Stimulated activated CD8-positive, alpha-beta memory T cell treated with anti-CD3 and anti-CD28 coated beads, Interleukin-4, amount 100 ng/mL, for 4 hours (primary cell): ENCODE data around the gene KIF26A.

Experiments
- DNase-seq, 2 donors: peaks; one replicate each; pipeline ENCODE4 v3.0.0-alpha.2; 2020; ENCODE audit warnings: low read depth in 2 of 2, low spot score in 1 of 2

The KIF26A gene

DNA sequence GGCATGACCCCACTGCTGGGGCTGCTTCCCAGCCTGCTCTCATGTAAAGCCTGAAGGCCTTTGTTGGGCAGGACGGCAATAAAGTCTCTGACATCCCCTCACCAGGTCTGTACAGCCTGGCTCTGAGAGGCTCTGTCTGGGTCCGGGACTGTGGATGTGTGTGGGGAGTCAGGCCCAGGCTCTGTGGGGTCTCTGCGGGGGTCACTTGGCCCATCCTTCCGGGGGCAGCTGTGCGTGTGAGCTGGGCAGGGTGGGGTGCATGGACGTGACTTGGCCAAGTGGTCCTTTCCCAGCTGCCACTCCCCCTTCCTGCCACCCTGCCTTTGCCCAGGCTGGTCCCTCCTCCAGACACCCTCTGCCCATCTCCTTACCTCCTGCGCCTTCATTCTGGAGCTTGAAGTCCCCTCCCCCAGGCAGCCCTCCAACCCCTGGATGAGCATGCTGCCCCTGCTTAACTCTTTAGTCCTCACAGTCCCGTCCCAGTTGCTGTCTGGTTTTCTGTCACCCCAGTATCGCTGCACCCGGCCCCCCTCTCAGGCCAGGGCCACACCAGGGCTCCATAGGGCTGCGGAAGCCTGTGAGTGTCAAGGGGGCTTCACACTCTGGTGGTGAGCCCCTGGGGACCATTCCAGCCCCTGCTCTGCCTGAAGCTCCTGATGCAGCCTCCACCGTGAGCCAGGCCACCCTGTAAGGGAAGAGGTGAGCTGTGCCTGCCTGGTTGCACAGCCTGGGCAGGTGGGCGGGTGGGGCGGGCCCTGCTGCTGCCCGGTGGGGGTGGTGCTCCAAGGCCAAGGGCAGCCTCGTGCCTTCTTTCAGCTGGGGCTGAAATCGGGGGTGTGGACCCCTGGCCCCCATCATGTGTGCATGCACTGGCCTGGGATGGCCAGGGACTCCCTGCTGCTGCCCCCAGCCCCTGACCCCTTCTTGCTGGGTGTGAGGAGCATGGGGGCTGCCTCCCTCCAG is 25.5 kb upstream of the KIF26A start:
- DNase-seq: no peak

DNA sequence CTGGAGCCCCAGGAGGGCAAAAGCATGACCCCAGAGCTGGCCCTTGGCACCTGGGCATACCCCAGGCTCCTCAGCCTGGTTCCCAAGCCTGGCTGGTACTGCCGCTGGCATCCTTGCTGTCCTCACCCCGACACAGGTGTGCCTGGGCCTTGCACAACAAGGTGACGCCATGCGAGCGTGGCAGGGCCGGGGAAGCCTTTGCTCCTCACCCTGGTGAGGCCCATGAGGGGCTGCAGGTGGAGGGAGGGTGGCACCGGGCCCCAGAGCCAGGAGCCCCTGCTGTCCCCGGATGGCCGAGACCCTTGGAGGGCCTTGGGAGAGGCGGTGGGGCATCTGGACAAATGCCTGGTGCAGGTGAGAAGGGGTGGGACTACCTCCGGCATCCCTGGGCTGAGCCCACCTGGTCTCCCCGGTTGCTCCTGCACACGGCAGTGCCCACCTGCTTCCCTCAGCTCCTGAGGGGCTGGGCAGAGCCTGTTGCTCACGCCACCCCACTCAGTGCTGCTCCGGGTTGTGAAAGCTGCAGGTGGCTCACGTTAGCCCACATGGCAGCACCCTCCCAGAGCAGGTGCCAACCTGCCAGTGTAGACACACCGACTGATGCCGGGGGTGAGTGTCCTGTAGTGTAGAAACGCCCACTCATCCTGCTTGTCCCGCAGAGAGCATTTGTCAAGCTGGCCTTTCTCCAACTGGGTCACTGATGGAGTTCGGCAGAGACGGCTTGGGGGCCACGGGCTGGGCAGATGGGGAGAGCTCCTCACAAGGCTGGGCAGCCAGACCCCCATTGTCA is 24.6 kb upstream of the KIF26A start:
- DNase-seq: no peak

DNA sequence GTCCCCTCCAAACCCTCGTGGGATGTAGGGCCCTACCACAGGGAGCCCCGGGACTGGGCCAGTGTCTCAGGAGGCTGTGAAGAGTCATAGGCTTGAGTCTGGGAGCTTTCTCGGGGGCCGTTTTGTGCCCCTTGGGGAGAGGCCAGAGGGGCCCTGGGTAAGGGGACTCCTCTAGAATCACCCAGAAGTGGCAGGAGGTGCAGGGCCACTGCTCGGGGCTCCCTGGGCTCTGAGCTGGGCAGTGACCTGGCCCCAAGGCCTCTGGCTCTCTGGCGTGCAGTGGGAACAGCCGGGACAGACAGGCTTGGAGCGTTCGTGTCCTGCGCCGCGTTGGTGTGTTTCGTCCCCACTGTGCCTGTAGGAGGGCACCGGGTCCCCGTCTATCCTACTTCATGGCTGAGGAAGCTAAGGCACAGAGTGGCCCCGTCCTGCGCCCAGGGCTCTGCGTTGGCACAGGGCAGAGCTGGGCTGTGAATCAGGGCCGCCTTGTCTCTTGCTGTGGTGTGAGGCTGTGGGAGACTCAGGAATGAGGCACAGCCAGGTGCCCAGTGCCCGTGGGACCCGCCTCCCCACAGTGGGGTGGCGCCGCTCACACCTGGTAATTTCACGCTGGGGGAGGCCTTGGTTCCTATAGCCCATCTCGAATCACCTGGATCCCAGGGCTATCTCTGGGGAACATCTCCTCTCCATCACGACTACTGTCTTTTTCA is 23.8 kb upstream of the KIF26A start:
- DNase-seq: no peak

DNA sequence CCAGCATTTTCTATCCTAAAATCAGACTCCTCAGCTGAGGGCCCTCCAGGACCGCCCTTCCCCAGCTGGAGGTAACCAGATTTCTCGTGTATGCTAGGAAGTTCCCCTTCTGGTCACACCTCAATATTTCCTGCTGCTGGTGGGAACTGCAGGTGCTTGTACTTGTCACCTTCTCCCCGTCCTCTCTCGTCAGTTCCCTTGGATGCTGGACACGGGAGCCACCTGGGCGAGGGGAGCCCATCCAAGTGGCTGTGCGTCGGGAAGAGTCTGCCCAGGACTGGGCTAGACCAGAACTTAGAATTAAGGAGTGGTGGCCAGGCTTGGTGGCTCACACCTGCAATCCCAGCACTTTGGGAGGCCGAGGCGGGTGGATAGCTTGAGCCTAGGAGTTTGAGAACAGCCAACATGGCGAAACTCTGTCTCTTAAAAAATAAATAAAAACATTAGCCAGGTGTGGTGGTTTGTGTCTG is 23.2 kb upstream of the KIF26A start:
- no peak for DNase-seq

DNA sequence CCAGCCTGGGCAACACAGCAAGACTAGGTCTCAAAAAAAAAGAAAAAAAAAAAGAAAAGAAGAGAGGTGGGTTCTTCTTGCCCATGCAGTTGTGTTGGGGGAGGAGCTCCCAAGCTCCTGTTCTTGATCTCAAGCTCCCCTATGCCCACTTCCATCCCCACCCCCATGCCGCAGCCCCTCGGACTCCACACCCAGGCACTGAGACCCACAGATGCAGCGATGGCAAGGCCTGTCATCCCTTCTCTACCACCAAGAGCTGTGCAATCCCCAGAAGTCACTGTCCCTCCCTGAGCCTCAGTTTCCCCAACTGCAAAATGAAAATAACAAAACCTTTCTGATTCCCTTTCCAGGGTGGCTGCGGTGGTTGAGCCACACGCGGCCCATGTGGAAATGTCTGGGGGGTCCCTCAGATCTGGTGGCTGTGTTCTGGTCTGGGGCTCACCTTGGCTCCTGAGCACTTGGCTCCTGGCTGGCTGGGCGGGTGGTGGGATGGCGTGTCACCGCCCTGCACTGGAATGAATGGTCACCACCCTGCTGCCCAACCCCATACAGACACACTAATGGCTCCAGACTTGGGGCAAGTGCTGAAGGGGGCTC is 22.6 kb upstream of the KIF26A start:
- no peak for DNase-seq

DNA sequence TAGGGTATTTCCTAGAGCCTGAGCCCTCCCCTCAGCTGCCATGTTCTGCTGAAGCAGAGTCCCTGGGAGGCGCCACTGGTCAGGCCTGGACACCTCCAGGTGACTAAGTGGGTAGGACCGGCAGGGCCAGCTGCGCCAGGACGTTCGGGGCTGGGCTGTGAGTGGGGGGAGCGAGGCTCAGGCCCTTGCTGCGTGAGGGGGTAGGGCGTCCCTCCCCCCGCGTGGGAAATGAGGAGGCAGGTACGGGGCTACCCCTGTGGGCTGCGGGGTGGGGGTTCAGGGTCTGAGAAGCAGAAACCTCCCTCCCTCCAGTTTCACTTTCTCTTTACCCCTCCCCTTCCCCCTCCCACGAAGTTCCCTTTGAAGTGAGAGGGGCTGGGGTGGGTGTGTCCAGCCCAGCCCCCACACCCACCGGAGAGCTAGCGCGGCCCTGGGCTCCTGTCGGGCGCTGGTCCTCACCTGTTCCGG is 22.1 kb upstream of the KIF26A start:
- no peak for DNase-seq

DNA sequence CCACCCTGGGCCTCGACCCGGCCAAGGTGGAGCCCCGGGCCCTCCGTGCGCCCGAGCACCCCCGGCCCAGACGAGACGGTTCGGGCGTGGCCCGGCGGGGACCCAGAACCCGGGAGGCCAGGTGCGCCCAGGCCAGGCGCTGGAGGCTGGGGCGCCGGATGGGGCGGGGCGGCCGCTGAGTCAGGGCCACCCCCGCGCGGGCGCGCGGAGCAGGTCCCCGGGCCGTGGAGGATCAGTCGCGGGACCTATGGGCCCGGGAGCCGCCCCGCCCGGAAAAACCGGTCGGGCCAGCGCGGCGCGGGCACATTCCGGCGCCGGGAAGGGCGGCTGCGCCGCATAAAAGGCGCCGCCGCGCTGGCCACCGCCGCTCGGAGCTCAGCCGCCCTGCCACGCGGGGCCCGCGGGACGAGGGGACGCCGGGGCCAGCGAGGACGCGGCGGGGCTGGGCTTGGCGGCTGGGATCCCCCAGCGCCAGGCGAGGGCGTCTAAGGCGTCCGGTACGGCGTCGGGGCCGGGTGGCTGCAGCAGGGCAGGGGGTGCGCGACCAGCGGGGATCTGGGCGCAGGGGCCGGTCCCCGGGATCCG is 21.5 kb upstream of the KIF26A start:
- DNase-seq: no peak

DNA sequence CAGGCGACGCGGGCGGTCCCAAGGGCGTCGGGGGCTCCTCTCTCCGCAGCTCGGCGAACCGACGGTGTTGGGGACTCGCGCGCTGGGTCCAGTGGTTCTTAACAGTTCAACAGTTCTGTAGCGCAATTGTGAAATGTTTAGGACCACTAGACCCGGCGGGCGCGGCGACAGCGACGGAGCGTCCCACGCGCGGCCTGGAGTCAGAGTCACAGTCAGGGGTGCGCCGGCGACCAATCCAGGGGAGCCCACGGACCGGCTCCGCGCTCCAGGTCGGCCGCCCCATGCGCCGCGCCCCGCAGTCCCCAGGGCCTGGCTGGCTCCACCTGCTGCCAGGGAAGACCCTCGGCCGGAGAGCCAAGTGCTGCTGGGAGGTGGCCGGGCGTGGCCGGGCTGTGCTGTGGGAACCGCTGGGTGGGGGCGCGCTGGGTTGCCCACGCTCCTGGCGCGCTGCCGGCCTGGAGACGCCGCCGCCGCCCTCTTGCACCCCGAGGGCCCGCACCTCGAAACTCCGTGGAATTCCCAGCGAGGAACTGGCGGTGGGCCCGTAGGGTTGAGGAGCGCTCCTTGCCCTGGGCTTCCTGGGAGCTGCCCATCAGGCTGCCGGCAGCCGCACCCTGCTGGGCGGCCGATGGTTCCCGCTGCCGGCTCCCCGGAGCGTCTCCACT is 20.9 kb upstream of the KIF26A start:
- DNase-seq: no peak

DNA sequence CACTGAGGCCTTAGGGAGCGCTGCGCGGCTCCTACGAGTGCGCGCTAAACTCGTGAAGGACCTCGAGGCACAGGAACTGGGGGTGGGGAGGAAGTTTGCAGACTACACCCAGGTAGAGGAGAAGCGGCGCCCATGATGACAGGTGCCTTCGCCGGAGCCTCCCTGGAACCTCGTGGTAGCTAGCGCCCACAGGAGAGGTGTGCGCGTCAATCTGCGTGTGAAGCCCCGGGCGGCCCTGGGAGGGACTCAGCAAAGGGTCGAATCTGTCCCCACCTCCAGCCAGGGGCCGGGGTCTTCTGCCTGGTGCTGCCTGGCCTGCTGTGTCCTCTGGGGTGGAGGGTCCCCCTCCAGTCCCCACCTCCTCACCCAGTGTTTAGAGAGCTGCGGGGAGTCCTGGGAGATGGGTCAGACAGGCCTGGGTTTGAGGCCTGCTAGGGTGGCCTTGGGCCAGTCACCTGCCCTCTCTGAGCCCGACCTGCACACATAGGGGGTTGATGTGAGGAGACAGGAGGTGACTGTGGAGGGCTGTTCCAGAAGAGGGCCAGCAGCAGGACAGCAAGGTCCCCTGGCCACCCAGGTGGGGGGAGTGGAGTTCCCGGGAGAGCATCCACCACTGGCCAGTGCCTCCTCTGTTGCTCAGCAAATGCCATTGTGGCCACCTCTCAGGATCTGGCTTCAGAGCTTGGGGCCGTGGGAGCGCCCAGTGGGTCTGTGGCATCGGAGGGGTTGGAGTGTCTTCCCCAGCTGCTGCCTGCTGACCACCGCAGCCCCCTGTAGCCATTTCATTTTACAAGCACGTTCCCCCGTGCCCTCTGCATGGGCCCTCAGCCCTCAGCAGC is 20.2 kb upstream of the KIF26A start:
- no peak for DNase-seq

DNA sequence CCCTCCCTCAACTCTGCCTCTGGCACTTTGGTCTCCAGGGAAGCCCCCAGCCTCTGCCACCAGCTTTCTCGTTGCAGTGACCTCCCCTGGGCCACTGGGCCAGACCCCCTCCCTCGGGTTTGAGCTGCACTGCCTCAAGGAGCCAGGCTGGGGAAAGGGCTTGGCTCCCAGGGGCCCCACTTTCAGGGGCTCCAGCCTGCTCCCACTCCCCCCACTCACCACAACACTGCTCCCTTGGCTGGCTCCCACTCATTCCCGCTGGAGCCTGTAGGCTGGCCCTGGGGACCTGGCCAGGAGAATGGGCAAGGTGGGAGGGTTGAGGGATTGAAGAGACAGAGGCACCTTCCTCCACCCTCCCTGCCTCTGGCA is 19.3 kb upstream of the KIF26A start:
- no peak for DNase-seq

DNA sequence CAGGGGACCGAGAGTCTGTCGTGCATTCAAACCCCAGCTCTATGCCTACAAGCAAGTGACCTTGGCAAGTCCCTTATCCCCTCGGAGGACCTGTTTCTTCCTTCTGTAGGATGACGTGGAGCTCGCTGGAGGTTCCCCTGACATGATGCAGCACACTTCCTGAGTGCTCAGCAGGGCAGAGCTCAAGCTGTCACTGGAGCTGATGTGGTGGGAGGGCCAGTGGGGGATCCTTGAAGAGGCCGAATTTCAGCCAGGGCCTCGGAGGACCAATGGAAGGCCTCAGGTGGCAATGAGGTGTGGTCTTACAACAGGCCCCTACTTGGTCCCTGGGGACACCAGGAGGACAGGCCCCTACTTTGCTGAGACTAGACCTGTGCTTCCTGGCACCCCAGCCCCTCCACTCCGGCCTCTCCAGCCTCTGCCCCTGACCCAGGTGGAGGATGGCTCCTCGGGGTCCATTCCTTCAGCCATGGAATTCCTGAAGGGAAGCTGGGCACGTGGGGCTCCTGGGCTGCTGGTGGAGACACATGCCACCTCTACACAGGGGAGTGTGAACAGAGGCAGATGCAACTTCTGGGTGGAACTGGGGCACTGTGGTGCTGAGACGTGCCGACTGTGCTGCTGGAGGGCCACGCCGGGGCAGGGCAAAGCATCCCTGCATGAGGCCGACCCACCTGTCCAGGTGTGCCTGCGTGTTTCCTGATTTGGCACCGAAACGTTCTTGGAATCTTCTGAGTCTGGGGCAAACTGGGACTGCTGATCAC is 18.7 kb upstream of the KIF26A start:
- DNase-seq: no peak

DNA sequence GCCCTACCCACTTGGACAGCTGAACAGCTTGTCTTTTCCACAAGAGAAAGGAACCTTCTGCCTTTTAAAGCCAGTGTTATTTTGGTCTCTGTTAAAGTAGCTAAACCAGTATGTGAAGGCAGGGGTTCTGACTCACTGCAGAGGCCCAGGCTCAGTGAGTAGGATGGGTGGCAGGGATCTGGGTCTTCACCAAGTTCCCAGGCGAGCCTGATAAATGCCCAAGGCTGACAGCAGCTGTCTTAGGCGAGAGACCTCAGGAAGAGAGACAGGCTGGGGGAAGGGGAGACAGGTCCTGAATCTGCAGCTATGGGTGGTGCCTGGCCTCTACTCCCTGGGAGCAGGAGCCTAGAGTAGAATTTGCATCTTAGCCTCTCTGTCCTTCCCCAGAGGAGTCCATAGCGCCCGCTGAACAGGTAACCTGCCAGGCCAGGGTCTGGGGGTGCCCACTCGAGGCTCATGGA is 18.1 kb upstream of the KIF26A start:
- DNase-seq: no peak

DNA sequence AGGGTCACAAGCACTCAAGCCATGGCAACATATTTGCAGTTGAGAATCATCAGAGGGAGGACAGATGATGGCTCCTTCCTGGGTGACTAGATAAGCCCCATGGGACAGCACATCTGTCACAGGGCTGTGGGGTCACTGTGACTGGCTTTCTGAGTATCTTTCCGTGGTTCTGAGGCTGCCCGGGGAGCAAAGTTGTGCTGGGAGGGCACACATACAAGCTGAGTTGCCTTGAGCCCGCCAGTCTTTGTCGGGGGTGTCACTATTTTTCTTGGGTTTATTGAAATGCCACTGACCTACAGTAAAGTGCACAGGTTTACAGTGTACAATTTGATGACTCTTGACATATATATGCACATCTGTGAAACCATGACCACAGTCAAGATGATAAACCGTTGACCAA is 17.2 kb upstream of the KIF26A start:
- DNase-seq: no peak

DNA sequence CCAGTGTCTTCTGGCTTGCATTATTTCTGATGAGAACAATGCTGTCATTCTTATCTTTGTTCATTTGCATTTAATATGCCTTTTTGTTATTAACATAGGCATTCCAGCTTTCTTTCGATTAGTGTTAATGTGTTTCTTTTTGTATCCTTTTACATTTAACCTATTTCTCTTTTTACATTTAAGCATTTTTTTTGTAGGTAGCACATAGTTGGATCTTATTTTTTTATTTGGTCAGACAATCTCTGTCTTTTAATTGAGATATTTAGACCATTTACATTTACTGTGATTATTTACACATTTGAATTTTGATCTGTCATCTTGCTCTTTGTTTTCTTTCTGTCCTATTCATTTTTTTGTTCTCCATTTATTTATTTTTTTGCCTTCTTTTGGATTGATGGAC is 14.5 kb upstream of the KIF26A start:
- DNase-seq: no peak

DNA sequence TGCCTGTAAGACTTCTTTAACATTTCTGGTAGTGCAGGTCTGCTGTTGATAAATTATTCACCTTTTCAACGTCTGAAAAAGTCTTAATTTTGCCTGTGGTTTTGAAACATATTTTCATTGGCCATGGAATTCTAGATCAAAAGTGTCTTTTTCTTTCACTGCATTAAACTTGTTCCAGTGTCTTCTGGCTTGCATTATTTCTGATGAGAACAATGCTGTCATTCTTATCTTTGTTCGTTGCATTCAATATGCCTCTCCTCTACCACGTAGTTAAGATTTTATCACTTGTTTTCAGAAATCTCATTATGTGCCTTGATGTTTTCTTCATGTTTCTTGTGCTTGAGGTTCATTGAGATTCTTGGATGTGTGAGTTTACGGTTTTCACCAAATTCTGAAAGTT is 13.4 kb upstream of the KIF26A start:
- no peak for DNase-seq

DNA sequence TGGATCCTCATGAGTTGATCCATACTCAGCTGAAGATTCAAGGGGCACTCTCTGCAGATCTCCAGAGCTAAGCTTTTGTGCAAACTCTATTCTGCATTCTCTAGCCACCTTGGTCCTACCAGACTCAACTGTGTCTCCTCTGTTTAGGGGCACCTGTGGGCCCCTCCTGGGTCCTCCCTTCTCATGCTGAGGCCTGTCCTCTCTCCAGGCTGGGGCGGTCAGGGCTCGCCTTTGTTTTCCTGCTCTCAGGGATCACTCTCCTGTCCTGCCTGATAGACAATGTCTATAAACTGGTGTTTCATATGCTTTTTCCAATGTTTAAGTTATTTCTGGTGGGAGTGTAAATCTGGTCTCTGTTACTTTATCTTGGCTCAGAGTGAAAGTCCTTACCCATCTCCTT is 11.6 kb upstream of the KIF26A start:
- no peak for DNase-seq

DNA sequence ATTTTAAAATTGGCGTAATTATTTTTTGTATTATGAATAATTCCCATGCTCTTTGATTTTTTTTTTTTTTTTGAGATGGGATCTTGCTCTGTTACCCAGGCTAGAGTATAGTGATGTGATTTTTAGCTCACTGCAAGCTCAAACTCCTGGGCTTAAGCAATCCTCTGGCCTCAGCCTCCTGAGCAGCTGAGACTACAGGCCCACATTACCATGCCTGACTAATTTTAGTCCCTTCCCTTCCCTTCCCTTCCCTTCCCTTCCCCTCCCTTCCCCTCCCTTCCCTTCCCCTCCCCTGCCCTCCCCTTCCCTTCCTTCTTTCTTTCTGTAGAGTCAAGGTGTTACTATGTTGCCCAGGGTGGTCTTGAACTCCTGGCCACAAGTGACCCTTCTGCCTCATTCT is 9.4 kb upstream of the KIF26A start:
- DNase-seq: no peak

DNA sequence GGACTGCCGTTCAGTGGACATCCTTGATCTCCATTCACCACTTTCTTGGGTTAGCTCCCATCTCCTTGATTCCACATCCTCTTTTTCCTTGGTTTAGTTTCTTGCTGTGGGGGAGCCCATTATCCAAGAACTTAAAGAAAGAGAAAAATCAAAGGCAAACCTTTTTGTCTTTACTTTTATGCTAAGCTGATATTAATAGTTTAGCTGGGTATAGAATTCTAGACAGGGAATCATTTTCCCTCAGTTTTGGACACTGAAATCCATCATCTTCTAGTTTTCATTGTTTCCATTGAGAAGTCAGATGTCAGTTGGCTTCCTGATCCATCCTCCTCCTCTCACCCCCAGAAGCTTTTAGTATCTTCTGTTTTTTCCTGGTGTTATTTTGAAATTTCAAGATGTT is 8.8 kb upstream of the KIF26A start:
- DNase-seq: no peak
